Spleen (tissue), 7 donors: ENCODE data around the gene HIVEP3.

Source experiments
- CTCF ChIP-seq, 11 experiments: fragments of 200-600 bp in 7 of 11; fragments of 450-650 bp in 4 of 11; sonication (generic) in 4 of 11; IDR thresholded peaks in 8 of 11; conservative IDR thresholded peaks in 3 of 11; 1 replicate in 7 of 11; 2 replicates in 4 of 11; pipeline versions ENCODE4 v1.4.0 to v1.8.0; 2016 to 2021; ENCODE audit warnings: antibody characterized with exemption in 11 of 11, inconsistent platforms in 4 of 11, mild to moderate bottlenecking in 1 of 11
- POLR2A ChIP-seq, 3 donors: fragments of 450-650 bp; IDR thresholded peaks; one replicate each; pipeline ENCODE4 v1.5.1; 2017; ENCODE audit warnings: antibody characterized with exemption in 3 of 3, mild to moderate bottlenecking in 1 of 3
- POLR2AphosphoS5 ChIP-seq, 3 donors: sonication (generic); formaldehyde crosslinking; IDR thresholded peaks; one replicate each; pipeline ENCODE4 v1.5.1; 2017; ENCODE audit warnings: antibody characterized with exemption in 3 of 3
- donor health status: DM: no; HTN: no; CAD: no; lungs with moderate emphysema.
- donor health status: DM: no; HTN: no; CAD: no.
- donor health status: DM: no; HTN: no; CAD: no.

DNA sequence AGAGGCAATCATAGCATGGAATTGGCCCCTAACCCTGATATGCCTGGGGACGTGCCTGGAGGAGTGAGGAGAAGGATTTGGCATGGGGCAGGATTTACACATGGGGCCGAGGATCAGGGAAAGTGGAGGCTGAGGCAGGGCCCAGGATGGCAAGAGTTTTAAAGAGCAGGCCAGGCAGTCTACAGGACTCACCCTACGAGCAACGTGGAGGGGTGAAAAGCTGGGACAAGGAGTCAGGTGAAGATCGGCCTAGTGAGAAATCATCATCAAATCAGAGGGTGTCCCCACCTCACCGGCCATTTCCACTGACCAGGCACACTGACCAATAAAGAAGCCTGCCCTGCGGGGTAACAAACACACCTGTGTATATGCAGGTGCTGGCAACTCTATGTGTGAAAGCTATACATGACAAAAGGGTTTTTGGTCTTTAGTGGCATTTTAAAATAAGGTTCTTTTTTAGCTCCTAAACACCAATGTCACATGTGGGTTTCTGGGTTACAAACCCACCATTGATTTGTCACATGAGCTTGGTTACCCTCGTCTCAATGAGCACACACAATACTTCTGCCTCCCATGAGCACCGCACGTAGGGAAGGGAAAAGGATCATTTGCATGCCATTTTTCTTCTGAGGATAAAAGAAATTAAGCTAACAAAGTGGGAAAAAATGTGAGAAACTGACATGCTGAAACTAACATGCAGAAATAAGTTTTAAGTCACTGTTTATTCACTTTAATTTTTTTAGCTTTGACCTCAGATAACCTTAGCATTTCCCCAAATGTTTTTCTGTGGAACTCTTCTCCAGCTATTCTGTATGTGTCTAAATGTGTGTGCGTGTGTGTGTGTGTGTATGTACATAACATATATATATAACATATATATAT, 266.1 kb downstream of the HIVEP3 start:
- TF ChIP-seq POLR2AphosphoS5 (IDR thresholded peaks at IDR 0.05) (no peak), CTCF (IDR thresholded peaks at IDR 0.05 in 8 of 11, conservative IDR thresholded peaks at IDR 0.05 in 3 of 11) (no peak), POLR2A (IDR thresholded peaks at IDR 0.05) (no peak)
